MCF 10A (cell line): ENCODE data around the gene EQTN. TPM values are rescaled to one million over a fixed set of nuclear protein-coding genes. Genes with fewer than 3 reads are reported as not detected.

Experiments used
- BruUV-seq: library from RNA; stranded (reverse); fragments of 400-500 nt; replicated peaks from 2 replicates; lab custom pipeline; 2021; lab: Mats Ljungman, UMichigan
- CTCF ChIA-PET: fragments of 300-600 bp; sonication (Branson Sonifier 250); formaldehyde crosslinking; extraction: SDS; loops from one replicate; lab custom pipeline; 2021; ENCODE audit warnings: antibody characterized with exemption, inconsistent platforms; lab: Yijun Ruan, JAX
- POLR2A ChIA-PET: fragments of 300-600, 350-650 bp; sonication (Branson Sonifier 250); formaldehyde crosslinking; extraction: SDS; loops from one replicate; lab custom pipeline; 2020; ENCODE audit warnings: antibody characterized with exemption, inconsistent platforms; lab: Yijun Ruan, JAX
- DNase-seq: peaks from one replicate; pipeline ENCODE4 v3.0.0-alpha.2; 2018; ENCODE audit not compliant: unreplicated experiment
- H3K27ac Mint-ChIP-seq: one replicate; pipeline ENCODE4 v1.8.0; 2022; ENCODE audit warnings: mild to moderate bottlenecking, low read depth, mixed read lengths; ENCODE audit not compliant: unreplicated experiment
- H3K27me3 Mint-ChIP-seq: one replicate; pipeline ENCODE4 v1.8.0; 2022; ENCODE audit warnings: mixed read lengths; ENCODE audit not compliant: insufficient read depth, unreplicated experiment
- H3K36me3 Mint-ChIP-seq: one replicate; pipeline ENCODE4 v1.8.0; 2022; ENCODE audit warnings: mild to moderate bottlenecking, moderate library complexity, mixed read lengths; ENCODE audit not compliant: insufficient read depth, unreplicated experiment
- H3K4me1 Mint-ChIP-seq: one replicate; pipeline ENCODE4 v1.8.0; 2022; ENCODE audit warnings: mixed read lengths; ENCODE audit not compliant: insufficient read depth, unreplicated experiment
- H3K4me3 Mint-ChIP-seq: one replicate; pipeline ENCODE4 v1.8.0; 2022; ENCODE audit warnings: mild to moderate bottlenecking, moderate library complexity, mixed read lengths; ENCODE audit not compliant: unreplicated experiment
- H3K9me3 Mint-ChIP-seq: one replicate; pipeline ENCODE4 v1.8.0; 2022; ENCODE audit warnings: mixed read lengths; ENCODE audit not compliant: unreplicated experiment
- intact Hi-C: fragments of 100-400 bp; cut with micrococcal nuclease; formaldehyde crosslinking; loops from 2 replicates; pipeline ENCODE4 v1.14.1; 2022
- total RNA-seq: library from RNA; stranded (reverse); gene quantifications from 2 replicates; pipeline ENCODE4 v1.2.3, GENCODE V29; 2022
- TF ChIP-seq, protein P1 (sequence below): fragments of 200-600 bp; IDR thresholded peaks from one replicate; pipeline ENCODE4 v1.8.0; 2022; ENCODE audit warnings: antibody characterized with exemption, mild to moderate bottlenecking; ENCODE audit not compliant: unreplicated experiment

Gene EQTN
- total RNA-seq, 1 experiment from 2014 or later: not detected

DNA sequence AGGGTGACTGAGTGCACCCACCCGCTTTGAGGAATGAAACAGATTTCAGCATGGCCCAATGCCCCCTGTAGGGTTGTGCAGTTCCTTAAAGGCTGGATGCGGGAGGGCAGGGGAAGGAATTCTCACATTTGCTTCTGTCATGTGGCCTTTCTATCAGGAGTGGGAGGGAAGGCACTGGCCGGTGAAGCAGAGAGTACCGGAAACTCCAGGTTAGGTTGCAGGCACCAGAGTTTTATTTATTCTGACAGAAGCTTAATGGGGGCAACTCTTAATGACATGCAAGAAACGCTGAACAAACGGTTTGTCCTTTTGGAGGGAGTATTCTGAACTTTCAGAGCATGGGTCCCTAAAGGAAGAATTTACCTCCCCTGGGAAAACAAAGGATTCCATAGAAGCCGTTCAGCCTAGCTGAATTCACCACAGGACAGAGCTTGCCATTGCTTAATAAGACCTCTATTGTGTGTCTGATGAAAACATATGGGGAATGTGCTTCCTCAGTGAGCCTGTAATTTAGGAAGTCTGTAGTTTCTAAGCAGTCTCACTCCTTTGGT is 44.1 kb upstream of the EQTN start:
- Mint-ChIP-seq H3K4me1 (peaks cover 13% of the 10 kb centered on the region), H3K27ac (no peak overlapping the region), H3K4me3 (no peak overlapping the region), H3K36me3 (no peaks in the 10 kb centered on the region), H3K27me3 (no peaks in the 10 kb centered on the region), H3K9me3 (no peaks in the 10 kb centered on the region)
- ChIA-PET POLR2A (no interaction called here), CTCF (interaction anchor here (0.9 to 2.2 kb wide), 2 partner anchors 8 to 194 kb away, joined by 3 to 10 read pairs; no protein-coding TSS in a partner anchor)
- no peak for DNase-seq
- intact Hi-C loops: no loop called here
- TF ChIP-seq, protein P1, sequence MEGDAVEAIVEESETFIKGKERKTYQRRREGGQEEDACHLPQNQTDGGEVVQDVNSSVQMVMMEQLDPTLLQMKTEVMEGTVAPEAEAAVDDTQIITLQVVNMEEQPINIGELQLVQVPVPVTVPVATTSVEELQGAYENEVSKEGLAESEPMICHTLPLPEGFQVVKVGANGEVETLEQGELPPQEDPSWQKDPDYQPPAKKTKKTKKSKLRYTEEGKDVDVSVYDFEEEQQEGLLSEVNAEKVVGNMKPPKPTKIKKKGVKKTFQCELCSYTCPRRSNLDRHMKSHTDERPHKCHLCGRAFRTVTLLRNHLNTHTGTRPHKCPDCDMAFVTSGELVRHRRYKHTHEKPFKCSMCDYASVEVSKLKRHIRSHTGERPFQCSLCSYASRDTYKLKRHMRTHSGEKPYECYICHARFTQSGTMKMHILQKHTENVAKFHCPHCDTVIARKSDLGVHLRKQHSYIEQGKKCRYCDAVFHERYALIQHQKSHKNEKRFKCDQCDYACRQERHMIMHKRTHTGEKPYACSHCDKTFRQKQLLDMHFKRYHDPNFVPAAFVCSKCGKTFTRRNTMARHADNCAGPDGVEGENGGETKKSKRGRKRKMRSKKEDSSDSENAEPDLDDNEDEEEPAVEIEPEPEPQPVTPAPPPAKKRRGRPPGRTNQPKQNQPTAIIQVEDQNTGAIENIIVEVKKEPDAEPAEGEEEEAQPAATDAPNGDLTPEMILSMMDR: no peak
- no TSS peak for BruUV-seq

GRCh38 chr9:27340285-27340674 is 43.3 kb upstream of the EQTN start:
- H3K27me3 Mint-ChIP-seq: no peaks in the 10 kb centered on the region
- H3K27ac Mint-ChIP-seq: no peak overlapping the region
- ChIA-PET CTCF (interaction anchor here (0.9 kb wide), 1 partner anchor 195 kb away, joined by 3 read pairs; no protein-coding TSS in a partner anchor), POLR2A (no interaction called here)
- no peak overlapping the region for H3K4me3 Mint-ChIP-seq
- H3K9me3 Mint-ChIP-seq: no peaks in the 10 kb centered on the region
- BruUV-seq: no TSS peak
- H3K36me3 Mint-ChIP-seq: no peaks in the 10 kb centered on the region
- no peak for DNase-seq
- peaks cover 13% of the 10 kb centered on the region for H3K4me1 Mint-ChIP-seq
- TF ChIP-seq, protein P1: no peak
- intact Hi-C loops: no loop called here

DNA sequence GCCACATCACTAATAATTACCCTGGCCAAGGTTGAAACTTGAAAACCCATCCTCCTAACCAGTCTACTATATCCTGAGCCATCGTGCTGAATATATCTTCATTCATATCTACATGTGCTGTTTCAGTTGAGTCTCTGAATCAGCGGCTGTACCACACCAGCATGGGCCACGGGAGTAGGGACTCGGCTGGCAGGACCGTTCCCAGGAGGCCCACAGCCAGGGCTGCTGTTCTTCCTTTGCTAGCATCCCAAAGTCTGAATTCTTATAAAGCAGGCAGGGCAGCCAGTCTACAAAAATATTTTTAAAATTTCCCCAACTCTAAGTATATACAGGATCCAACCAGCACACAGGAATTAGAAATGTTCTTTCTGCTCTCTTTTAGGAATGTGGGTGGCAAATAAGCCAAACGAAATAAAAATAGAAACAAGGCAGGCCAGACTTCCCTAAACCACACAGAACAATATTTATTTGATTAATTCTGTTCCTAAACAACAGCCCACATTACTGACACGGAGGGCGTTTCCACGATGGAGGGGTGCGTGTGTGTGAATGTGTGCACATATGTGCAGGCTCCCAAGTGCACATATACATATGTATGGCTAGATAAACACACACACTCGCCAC is 42.8 kb upstream of the EQTN start:
- TF ChIP-seq, protein P1: no peak
- ChIA-PET POLR2A (no interaction called here), CTCF (no interaction called here)
- intact Hi-C loops: no loop called here
- H3K4me3 Mint-ChIP-seq: no peak overlapping the region
- no peaks in the 10 kb centered on the region for H3K27me3 Mint-ChIP-seq
- no peak for DNase-seq
- H3K36me3 Mint-ChIP-seq: no peaks in the 10 kb centered on the region
- no peaks in the 10 kb centered on the region for H3K9me3 Mint-ChIP-seq
- H3K4me1 Mint-ChIP-seq: peaks cover 13% of the 10 kb centered on the region
- no TSS peak for BruUV-seq
- no peak overlapping the region for H3K27ac Mint-ChIP-seq

DNA sequence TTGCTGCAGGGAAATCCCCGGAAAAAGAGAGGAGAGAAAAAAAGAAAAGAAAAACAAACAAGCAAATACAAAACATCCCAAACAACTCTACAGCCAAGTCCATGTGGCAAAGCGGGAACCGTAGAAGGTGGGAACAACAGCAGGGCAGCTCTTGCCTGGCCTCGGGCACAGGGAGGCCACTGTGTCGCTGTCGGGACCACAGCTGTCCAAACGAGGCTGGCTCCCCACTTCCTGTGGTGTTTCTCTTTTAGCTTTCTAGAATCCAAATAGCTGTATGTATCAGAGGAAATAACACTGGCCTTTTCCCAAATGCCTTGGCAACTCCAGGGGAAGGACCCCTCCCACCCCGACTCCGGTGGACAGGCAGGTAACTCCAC is 41.6 kb upstream of the EQTN start:
- Mint-ChIP-seq H3K4me1 (peaks cover 18% of the 10 kb centered on the region), H3K4me3 (no peak overlapping the region), H3K9me3 (no peaks in the 10 kb centered on the region), H3K27me3 (no peaks in the 10 kb centered on the region), H3K36me3 (no peaks in the 10 kb centered on the region), H3K27ac (no peak overlapping the region)
- no TSS peak for BruUV-seq
- ChIA-PET CTCF (interaction anchor here (0.8 to 1.1 kb wide), 3 partner anchors 32 to 210 kb away, joined by 3 read pairs; partner anchors contain the start of gene MOB3B), POLR2A (interaction anchor here (0.7 kb wide), 1 partner anchor 17 kb away, joined by 3 read pairs; no protein-coding TSS in a partner anchor)
- intact Hi-C loops: no loop called here
- TF ChIP-seq, protein P1: no peak
- no peak for DNase-seq
